NCI-H2227 (cell line): ENCODE results near the gene TCF25.
A peak's percentile ranks its signal among the peaks of the same experiment; 100 is the strongest.

Experiments
- DNase-seq: peaks from one replicate; lab custom pipeline; 2025; ENCODE audit not compliant: unreplicated experiment; lab: John Stamatoyannopoulos, UW

Gene TCF25

DNA sequence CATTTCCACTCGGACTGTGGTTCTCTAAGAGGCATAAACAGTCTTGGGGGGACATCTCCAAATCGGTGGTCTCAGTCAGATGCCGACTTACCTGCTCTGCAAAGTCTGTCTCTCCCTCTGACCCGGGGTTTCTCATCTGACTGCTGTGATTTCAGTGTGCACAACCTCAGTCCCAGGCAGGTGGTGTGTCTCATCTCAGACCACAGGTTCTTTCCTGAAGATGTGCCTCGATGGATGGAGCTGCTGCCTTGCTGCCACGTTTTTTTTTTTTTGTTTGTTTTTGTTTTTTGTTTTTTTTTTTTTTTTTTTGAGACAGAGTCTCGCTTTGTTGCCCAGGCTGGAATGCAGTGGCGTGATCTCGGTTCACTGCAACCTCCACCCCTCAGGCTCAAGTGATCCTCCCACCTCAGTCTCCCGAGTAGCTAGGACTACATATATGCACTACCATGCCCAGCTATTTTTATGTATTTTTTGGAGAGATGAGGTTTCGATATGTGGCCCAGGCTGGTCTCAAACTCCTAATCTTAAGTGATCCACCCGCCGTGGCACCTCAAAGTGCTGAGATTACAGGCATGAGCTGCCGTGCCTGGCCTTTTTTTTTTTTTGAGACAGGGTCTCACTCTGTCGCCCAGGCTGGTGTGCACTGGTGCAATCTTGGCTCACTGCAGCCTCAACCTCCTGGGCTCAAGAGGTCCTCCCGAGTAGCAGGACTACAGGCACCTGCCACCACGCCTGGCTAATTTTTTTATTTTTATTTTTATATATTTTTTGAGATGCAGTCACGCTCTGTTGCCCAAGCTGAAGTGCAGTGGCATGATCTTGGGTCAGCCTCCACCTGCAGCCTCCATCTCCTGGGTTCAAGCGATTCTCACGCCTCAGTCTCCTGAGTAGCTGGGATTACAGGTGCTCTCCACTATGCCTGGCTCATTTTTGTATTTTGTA is 29.7 kb upstream of the TCF25 start:
- no peak for DNase-seq

DNA sequence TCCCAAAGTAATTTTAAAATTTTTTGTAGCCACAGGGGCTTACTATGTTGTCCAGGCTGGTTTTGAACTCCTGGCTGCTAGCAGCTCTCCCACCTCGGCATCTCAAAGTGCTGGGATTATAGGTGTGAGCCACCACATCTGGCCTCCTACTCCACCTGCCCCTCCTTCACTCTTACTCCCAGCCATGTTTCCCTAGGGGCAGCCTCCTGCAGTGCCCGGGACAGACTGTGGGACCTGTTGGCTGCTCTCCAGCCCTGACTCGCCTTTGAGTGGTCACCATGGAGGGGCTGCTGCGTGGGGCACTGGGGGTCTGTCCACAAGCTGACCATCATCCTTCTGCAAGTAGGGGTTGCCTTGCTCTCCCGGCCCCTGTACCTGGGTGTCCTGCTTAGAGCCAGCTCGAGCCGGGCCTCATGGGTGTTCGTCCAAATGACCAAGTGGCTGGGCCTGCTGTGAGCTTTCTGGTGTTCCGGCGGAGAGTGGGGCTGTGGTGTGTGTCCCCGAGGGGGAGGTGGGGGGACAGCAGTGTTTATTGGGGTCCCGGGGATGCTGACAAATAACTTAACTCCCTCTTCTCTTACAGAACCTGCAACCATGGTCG is 28.6 kb upstream of the TCF25 start:
- no peak for DNase-seq

DNA sequence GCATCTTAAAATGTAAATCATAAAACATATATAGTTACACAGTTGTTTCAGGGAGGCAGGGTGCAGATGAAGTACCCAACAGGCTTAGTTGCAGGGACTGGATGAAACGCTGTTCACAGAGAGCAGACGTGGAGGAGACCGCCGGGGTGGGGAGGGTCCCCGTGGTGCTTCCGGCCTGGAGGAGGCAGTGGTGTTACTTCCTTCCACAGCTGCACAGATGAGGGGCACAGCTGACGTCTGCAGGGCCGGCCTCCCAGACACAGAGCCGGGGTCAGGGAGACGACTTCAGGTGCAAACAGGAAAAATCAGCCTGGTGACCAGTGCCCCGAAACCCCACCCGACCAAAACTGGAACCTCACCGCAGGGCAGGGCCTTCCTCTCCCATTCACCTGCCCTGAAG is 28.0 kb upstream of the TCF25 start:
- no peak for DNase-seq

DNA sequence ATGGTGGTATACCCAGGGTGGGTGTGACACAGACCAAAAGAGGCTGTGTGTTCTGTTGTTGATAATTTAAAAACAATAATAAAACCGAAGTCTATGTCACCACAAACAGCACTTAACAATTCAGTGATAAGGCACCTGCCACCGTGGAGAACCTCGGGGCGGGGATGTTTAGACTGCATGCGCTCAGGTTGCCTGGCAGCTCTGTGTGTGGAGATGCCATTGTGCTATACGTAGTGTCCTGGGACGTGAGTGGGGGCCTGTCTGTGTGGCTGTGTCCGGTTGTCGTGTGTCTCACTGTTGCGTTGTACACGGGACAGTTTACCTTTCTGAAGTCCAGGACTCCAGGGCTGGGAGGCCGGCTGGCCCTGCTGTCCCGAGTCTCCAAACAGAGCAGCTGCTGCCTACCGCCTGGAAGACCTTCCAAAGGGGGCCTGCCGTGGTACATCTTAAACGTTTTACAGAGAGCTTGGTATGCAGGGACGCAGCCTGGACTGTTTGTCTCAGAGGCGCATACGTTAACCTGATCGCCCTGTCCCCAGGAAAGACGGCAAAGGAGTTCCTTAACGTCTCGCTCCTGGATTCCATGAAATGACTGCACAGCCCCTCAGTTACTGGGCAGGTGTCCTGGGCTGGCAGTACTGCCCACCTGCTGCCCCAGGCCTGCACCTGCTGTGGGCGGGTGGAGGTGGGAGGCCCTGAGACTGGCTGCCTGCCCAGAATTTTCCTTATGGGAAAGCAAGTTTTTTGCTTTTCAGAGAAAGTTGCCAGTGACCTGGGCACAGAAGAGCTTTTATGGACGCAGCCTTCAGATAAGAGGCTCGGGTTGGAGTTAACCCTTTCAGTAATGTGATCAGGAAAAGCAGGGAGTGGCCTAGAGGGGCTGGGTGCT is 26.1 kb upstream of the TCF25 start:
- DNase-seq: no peak

DNA sequence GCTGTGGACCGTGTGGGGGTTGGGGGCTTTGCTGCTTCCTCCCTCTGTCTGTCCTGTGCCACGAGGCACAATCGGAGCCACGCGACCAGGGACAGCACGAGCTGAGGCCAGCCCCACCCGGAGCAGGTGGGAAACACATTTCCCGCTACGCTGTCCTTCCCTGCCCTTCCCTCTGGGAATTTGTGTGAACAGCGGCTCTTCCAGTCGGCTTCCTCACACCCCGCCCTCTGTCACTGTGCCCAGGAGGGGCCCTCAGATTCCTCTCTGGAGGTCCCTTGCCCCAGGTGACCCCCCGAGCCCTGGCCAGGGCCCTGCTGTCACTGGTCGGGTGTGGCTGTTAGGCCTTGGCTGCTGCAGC is 25.5 kb upstream of the TCF25 start:
- no peak for DNase-seq

DNA sequence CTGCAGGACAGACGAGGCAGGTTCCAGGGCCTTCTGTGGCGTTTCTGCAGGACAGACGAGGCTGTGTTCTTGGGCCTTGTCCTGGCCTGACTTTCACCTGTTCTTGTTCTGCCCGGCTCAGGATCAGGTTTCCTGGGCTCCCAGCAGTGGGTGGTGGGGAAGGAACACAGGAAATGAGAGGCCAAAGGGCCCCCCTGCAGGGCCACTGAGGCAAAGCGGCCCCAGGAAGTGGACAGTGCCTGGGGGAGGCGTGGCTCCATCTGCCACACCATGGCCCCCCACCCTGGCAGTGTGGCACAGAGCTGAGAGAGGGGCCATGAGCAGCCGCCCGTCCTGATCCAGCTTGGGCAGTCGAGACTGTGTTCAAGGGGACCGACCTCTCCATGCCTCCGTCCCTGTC is 24.4 kb upstream of the TCF25 start:
- no peak for DNase-seq

DNA sequence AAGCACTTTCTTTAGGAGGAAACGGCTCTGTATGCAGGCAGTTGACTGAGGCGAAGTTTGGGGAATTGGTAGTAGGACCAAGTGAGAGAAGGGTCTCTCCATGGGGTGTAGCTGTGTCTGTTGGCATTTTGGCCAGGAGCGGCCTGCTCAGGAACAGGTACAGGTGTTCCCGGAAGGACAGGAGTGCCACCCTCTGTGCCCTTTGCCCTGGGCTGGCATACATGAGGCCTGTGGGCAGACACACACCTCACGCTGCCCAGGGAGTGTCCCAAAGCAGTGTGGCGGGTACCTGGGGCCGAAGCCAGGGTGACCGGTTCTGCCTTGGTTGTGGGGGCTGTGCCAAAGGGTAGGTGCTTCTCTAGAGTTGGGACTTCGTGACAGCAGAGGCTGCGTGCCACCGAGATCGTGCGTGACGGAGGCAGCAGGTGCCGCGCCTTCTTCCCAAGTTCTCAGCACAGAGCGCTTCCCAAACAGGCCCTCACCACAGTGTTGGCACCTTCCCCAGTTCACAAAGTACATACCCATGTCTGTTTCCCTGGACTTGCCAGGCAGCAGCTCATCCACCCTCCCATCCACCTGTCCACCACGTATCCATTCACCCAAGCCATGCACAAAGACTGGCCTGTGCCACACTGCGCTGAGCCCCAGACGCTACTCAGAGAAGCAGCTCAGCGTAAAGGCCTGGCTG is 19.9 kb upstream of the TCF25 start:
- DNase-seq: no peak

DNA sequence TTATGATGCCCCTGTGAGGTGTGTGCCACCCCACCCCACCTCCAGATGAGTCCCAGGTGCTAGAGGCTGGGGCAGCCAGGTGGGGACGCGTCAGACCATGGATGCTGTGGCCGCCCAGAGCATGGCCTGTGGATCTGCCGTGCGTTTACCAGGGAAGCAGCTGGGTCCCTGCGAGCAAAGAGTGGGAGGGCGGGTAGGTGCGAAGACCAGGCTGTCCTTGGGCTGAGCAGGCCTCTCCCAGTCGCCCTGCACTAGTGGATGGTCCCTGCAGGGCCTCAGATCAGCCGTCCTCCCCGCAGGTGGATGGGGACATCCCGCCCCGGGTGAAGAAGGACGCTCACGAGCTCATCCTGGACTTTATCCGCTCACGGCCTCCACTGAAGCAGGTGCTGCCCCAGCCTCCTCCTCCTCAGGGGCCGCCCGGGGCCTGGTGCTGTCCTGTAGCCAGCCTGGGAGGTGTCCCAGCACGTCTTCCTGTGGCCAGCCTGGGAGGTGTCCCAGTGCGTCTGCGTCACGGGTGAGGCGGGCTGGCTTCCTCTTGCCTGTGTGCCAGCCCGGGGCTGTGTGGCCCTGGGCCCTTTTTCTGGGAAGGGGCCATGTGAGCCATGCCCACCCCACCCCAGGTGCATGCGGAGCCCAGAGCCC is 18.0 kb upstream of the TCF25 start:
- DNase-seq: no peak

DNA sequence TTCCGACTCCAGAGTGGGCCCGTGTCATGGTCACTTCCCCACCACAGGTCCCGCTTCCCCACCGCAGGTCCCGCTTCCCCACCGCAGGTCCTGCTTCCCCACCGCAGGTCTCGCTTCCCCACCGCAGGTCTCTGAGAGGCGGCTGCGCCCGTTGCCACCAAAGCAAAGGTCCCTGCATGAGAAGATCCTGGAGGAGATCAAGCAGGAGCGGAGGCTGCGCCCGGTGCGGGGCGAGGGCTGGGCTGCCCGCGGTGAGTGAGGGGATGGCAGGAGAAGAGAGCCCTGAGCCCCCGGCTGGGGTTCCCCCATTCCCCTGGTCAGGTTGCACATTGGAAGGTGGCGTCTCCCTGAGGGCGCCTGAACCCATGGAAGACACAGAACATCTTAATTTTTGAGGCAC is 17.4 kb upstream of the TCF25 start:
- no peak for DNase-seq

DNA sequence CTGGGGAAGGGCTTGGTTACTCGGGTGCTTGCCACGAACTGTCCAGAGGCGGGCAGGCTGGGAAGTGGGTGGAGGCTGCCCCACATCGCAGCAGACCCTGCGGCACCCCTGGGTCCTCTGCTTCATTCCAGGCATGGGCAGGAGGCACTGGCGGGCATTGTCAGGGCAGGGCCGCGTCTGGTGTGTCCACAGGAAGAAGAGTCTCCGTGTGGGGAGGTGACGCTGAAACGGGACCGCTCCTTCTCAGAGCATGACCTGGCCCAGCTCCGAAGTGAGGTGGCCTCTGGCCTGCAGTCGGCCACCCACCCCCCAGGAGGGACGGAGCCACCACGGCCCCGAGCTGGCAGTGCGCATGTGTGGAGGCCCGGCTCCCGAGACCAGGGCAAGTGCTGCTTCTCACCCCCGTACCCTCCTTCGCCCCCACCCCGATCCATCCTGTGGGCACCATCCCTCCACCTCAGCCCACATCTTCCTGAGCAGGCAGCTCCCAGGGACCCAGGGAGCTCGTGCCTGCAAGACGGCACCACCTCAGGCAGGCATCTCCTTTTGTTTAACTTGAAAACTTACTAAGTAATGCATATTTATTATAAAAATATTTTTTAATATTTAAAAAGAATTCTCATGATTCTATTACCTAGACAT is 14.3 kb upstream of the TCF25 start:
- DNase-seq: no peak

DNA sequence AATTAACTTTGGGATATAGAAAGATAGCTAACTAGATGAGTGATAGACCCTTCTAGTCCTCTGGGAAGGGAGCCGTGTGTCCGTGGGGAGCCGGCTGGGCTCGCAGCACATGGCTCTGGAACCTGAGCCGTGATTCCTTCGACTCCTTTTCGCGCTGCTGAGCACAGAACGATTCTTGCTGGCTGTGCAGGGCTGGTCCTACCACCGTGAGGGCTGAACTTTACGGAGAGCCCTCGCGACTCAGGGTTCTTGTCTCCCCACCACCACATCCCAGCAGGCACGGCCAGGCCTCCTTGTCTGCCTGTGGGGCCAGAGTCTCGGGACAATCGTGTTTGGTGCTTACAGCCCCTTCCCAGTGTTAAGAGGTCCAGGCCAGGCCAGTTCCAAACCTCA is 13.8 kb upstream of the TCF25 start:
- DNase-seq: no peak

DNA sequence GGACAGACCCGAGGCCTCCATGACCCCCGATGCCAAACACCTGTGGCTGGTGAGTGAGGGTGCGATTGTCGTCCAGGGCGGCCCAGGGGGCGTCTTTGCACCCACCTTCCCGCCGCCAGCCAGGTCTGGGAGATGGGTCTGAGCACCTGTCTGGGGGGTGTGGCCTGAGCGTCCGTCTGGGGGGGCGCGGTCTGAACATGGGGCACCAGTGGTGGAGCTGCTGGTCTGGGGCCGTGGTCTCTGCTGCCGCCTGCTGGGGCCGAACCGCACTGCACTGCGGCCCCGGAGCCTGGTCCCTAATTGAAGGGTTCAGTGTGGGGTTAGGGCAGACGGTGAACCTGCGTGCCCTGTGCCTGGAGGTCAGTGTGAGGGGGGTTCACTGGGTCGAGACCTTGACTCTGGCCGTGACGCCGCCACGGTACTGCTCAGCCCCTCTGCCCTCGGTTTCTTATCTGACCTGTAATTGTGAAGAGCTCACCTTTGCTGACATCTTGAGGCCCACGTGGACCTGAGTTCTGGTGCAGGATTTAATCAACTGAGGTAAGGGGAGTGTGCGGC is 12.6 kb upstream of the TCF25 start:
- DNase-seq: peak; percentile 51

DNA sequence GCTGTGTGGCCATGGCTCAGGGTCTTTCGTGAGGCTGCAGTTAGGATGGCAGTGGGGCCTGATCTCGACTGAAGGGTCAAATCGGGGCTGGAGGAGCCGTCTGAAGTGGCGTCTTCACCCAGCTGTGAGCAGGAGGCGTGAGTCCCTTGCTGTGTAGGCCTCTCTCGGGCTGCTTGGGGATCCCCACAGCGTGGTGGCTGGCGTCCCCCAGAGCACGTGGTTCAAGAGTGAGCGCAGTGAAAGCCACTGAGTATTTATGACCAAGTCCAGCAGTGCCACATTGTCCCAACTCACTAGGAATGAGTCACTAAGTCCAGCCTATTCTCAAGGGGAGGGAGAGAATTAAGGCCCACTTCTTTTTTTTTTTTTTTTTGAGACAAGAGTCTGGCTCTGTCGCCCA is 11.7 kb upstream of the TCF25 start:
- no peak for DNase-seq

DNA sequence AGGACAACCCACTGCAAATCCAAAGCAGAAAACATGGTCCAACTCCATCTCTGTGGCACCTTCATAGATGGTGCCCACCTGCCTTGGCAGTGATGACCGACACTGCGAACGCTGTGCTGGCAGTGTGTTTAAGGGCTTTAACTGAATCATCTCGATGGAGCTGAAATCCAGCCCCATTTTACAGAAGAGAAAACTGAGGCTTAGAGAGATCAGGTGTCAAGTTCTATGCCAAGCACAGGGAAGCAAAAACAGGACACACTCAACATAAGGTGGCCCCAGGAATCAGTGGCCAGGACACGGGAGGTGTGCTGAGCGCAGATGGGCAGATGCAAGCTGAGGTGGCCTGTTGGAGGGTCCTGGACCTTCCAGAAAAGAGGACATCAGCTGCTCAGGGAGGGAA is 10.7 kb upstream of the TCF25 start:
- DNase-seq: no peak

DNA sequence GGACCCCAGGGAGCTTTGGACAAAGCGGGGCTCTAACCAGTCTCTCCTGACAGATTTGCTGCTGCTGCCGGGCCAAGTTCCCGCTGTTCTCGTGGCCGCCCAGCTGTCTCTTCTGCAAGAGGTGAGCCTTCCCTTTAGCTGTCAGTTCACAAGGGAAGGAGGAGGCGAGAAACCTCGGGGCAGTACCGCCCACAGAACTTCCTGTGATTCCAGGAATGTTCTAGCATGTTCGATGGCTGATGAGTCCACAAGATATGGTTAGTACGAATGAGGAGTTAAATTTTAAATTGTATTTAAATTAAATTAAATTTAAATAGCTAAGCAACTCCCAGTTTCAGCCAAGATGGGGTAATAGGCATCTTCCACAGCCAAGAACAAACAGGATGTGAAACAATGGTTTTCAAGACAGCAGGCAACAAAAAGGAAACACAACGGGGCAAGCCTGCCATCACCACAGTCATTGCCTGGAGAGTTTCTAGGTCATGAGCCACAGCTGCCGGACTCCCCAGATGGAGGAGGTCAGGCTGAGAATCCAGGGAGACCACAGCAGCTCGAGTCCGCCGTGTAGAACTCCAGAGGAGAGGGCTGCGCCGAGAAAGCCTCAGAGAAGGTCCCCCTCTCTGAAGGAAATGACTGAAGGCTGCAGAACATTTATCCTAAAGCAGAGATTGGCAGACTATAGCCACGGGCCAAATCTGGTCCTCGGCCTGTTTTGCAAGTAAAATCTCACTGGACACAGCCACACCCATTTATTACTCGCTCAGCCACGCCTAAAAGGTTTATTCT is 9.5 kb upstream of the TCF25 start:
- DNase-seq: no peak

DNA sequence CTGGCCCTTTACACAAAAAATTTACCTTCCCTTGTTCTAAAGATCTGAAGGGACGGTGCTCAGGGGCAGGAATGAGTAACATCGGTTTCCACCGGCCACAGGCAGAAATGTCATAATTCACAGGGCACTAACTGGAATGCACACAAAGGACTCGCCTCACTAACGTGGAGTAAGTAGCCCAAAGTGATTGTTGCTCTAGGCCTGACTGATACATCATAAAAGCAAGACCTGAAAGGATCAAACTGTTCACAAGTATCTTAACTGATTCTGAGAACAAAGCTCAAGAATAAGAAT is 8.9 kb upstream of the TCF25 start:
- no peak for DNase-seq

DNA sequence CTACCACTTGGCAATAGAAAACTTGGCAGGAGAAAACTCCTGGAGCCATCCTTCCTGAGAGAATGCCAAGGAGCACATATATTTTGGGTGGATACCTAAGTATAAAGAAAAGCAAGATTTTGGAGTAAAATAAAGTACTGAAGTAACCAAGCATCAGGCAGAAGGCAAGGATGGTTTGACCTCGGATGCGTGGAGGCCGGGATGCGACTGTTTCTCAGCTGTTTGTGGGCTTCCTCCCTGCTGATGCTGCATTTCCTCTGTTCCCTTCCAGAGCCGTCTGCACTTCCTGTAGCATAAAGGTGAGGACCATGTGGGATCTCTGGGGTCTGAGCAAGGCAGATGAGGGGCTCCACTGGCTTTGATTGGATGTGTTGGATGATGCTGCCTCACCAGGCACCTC is 5.5 kb upstream of the TCF25 start:
- no peak for DNase-seq

DNA sequence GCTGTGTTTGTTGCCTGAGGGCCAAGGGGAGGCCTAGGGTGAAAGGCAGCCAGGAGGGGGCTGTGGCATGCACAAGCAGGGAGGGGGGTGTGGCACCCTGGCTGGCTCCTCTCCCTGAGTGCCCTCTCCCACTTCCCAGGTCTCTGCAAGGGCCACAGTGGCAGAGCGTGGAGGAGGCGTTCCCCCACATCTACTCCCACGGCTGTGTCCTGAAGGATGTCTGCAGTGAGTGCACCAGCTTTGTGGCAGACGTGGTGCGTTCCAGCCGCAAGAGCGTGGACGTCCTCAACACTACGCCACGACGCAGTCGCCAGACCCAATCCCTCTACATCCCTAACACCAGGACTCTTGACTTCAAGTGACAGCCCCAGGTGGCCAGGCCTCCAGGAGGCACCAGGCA is 3.5 kb upstream of the TCF25 start:
- DNase-seq: no peak

DNA sequence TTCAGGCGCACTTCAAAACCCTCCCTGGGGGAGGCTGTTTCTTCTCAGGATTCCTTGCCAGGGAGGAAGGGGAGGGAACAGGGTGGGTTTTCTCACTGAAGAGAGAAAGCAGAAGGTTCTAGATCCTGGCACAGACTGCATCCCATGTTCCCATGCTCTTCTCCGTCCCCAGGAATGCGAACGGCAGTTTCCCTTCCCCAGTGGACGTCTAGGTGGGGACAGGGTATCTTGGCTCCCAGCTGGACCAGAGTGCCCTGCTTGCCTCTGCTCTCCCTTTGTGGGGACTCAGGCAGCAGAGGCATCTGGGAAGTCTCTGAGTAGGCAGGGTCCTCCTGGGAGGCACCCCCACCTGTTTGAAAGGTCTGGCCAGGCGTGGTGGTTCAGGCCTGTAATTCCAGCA is 3.0 kb upstream of the TCF25 start:
- no peak for DNase-seq
